Caco-2 (cell line): ENCODE measurements around the gene ZNF552. TPM values are rescaled to one million over a fixed set of nuclear protein-coding genes. Genes with fewer than 3 reads are reported as not detected.
"Not testable (repeated sequence)": the region's sequence is repeated elsewhere in the genome, so short reads cannot be mapped to it uniquely, and the experiment has no call there.

Experiments
- BruUV-seq: library from RNA; stranded (reverse); fragments of 400-500 nt; replicated peaks from 2 replicates; lab custom pipeline; 2021; lab: Mats Ljungman, UMichigan
- CTCF ChIA-PET: fragments of 300-600 bp; sonication (Branson Sonifier 250); formaldehyde crosslinking; loops from one replicate; lab custom pipeline; 2022; ENCODE audit warnings: antibody characterized with exemption; lab: Charles Lee
- POLR2A ChIA-PET: fragments of 300-600 bp; sonication (Branson Sonifier 250); formaldehyde crosslinking; loops from one replicate; lab custom pipeline; 2022; ENCODE audit warnings: antibody characterized with exemption; lab: Charles Lee
- DNase-seq, 2 experiments: peaks; one replicate each; pipeline versions ENCODE4 v3.0.0 to v3.0.0-alpha.2; 2020 to 2022
- H3K27me3 ChIP-seq: replicated peaks from 2 replicates; pipeline ENCODE4 v1.6.0; 2011; ENCODE audit warnings: low read length; ENCODE audit not compliant: control insufficient read depth, insufficient read depth
- H3K36me3 ChIP-seq: 2 replicates; pipeline ENCODE4 v1.5.1; 2011; ENCODE audit warnings: low read length; ENCODE audit not compliant: control insufficient read depth, insufficient read depth
- H3K4me1 ChIP-seq: fragments of 250-450 bp; sonication (Bioruptor Pico); 2 replicates; pipeline ENCODE4 v1.5.1; 2020; ENCODE audit warnings: mild to moderate bottlenecking
- H3K4me3 ChIP-seq: 2 replicates; pipeline ENCODE4 v1.5.1; 2011; ENCODE audit warnings: low read depth, mild to moderate bottlenecking, control low read depth, low read length
- H3K9me3 ChIP-seq: fragments of 250-450 bp; sonication (Bioruptor Pico); 2 replicates; pipeline ENCODE4 v1.5.1; 2020; ENCODE audit warnings: mild to moderate bottlenecking, moderate library complexity
- H3K27ac Mint-ChIP-seq: one replicate; pipeline ENCODE4 v1.8.0; 2022; ENCODE audit warnings: mixed read lengths; ENCODE audit not compliant: unreplicated experiment
- H3K27me3 Mint-ChIP-seq: one replicate; pipeline ENCODE4 v1.8.0; 2022; ENCODE audit warnings: mixed read lengths; ENCODE audit not compliant: insufficient read depth, unreplicated experiment
- H3K36me3 Mint-ChIP-seq: one replicate; pipeline ENCODE4 v1.8.0; 2022; ENCODE audit warnings: mild to moderate bottlenecking, mixed read lengths; ENCODE audit not compliant: insufficient read depth, unreplicated experiment
- H3K4me1 Mint-ChIP-seq: one replicate; pipeline ENCODE4 v1.8.0; 2022; ENCODE audit warnings: low read depth, mixed read lengths; ENCODE audit not compliant: unreplicated experiment
- H3K4me3 Mint-ChIP-seq: one replicate; pipeline ENCODE4 v1.8.0; 2022; ENCODE audit warnings: mild to moderate bottlenecking, moderate library complexity, mixed read lengths; ENCODE audit not compliant: unreplicated experiment
- H3K9me3 Mint-ChIP-seq: one replicate; pipeline ENCODE4 v1.8.0; 2022; ENCODE audit warnings: mixed read lengths; ENCODE audit not compliant: unreplicated experiment
- intact Hi-C: fragments of 100-400 bp; cut with micrococcal nuclease; formaldehyde crosslinking; loops from one replicate; pipeline ENCODE4 v1.10.0; 2022; ENCODE audit not compliant: unreplicated experiment
- total RNA-seq: library from RNA; stranded (reverse); gene quantifications from 2 replicates; pipeline ENCODE4 v1.2.3, GENCODE V29; 2022
- TF ChIP-seq, protein P1 (sequence below), 2 experiments: fragments of 200-600 bp in 1 of 2; IDR thresholded peaks; 1 replicate in 1 of 2; 2 replicates in 1 of 2; pipeline versions ENCODE4 v1.5.1 to v1.8.0; 2011 to 2022; ENCODE audit warnings: antibody characterized with exemption in 1 of 2, control low read depth in 1 of 2, inconsistent platforms in 1 of 2, low read depth in 1 of 2, low read length in 1 of 2, mild to moderate bottlenecking in 1 of 2, moderate library complexity in 1 of 2; ENCODE audit not compliant: insufficient read depth in 1 of 2, severe bottlenecking in 1 of 2, unreplicated experiment in 1 of 2

The ZNF552 gene
- total RNA-seq, 1 experiment from 2014 or later, result 48.2 TPM

DNA sequence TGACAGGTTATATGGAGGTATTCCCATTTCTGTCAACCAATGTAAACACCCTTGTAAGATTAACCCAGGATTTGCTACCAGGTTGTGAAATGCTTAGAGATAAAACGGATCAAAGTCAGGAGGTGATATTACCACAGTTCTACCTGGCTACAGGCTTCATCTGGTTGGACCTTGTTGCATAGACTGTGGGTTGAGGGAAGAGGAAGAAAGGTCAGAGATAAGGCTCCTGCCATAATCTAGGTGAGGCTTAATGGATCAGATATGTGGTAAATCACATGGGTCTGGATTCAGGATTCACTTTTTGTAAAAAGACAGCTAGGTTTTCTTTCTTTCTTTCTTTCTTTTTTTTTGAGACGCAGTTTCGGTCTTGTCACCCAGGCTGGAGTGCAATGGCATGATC lies 6.8 kb upstream of the ZNF552 start:
- intact Hi-C loops, CTCF ChIA-PET: not testable (repeated sequence)

DNA sequence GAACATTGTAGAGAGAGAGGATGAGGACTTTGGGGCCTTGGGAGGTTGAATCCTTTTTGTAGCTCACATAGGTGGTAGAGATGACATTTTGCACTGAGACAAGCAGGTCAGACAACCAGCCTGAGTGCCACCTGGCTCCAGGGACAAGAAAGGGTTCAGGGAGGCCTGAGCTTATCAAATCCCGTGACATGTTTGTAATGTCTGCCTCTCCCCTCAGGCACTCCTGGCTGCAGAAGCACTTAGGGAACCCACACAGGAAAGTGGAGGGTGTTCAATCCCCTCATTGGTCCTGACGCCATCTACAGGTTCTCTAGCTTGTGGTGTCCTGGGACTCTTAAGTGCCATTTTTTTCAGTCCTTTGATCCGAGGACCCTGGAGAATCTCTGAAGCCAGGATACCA lies 6.4 kb upstream of the ZNF552 start:
- H3K27me3 ChIP-seq, H3K9me3 ChIP-seq, BruUV-seq, intact Hi-C loops, H3K9me3 Mint-ChIP-seq, CTCF ChIA-PET, H3K27me3 Mint-ChIP-seq, POLR2A ChIA-PET, H3K4me3 ChIP-seq, H3K36me3 ChIP-seq: not testable (repeated sequence)
- peak overlapping the region; percentile 94 for H3K27ac Mint-ChIP-seq
- peaks cover 67% of the 10 kb centered on the region for H3K36me3 Mint-ChIP-seq
- peaks cover 52% of the 10 kb centered on the region for H3K4me1 Mint-ChIP-seq
- peaks cover 52% of the 10 kb centered on the region for H3K4me1 ChIP-seq
- H3K4me3 Mint-ChIP-seq, result peak overlapping the region; percentile 98
- peak; percentile 51 to 74 for DNase-seq

More for the DNA sequence above, 6.8 kb upstream of the ZNF552 start:
- H3K9me3 ChIP-seq, H3K27me3 ChIP-seq, H3K9me3 Mint-ChIP-seq, H3K27ac Mint-ChIP-seq, BruUV-seq, H3K27me3 Mint-ChIP-seq, H3K4me3 ChIP-seq, H3K36me3 ChIP-seq, POLR2A ChIA-PET: not testable (repeated sequence)
- peak; percentile 54 to 62 for DNase-seq
- Mint-ChIP-seq H3K36me3 (peaks cover 67% of the 10 kb centered on the region), H3K4me3 (peak overlapping the region; percentile 98), H3K4me1 (peaks cover 48% of the 10 kb centered on the region)
- H3K4me1 ChIP-seq, result peaks cover 48% of the 10 kb centered on the region

DNA sequence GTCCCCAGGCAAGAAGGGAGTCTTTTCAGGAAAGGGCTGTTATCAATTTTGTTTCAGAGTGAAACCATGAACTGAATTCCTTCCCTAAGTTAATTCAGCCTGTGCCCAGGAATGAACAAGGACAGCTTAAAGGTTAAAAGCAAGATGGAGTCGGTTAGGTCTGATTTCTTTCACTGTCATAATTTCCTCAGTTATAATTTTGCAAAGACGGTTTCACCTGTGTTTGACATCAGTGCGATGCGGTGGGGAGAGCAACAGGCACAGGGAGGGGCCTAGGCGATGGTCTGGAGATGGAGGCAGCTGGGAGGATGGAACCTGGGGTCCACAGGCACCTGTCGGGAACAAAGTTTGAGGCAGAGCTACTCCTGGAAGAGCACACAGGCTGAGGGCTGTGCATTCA lies 5.9 kb upstream of the ZNF552 start:
- H3K4me1 Mint-ChIP-seq, result peaks cover 57% of the 10 kb centered on the region
- no peaks in the 10 kb centered on the region for H3K27me3 Mint-ChIP-seq
- POLR2A ChIA-PET, result no interaction called here
- no peak for DNase-seq
- peaks cover 57% of the 10 kb centered on the region for H3K4me1 ChIP-seq
- H3K27ac Mint-ChIP-seq, result peak overlapping the region; percentile 94
- peak overlapping the region; percentile 48 for H3K4me3 ChIP-seq
- no peaks in the 10 kb centered on the region for H3K9me3 ChIP-seq
- H3K36me3 Mint-ChIP-seq, result peaks cover 67% of the 10 kb centered on the region
- peak overlapping the region; percentile 98 for H3K4me3 Mint-ChIP-seq
- CTCF ChIA-PET, result no interaction called here
- H3K27me3 ChIP-seq, result no peaks in the 10 kb centered on the region
- TF ChIP-seq, protein P1, sequence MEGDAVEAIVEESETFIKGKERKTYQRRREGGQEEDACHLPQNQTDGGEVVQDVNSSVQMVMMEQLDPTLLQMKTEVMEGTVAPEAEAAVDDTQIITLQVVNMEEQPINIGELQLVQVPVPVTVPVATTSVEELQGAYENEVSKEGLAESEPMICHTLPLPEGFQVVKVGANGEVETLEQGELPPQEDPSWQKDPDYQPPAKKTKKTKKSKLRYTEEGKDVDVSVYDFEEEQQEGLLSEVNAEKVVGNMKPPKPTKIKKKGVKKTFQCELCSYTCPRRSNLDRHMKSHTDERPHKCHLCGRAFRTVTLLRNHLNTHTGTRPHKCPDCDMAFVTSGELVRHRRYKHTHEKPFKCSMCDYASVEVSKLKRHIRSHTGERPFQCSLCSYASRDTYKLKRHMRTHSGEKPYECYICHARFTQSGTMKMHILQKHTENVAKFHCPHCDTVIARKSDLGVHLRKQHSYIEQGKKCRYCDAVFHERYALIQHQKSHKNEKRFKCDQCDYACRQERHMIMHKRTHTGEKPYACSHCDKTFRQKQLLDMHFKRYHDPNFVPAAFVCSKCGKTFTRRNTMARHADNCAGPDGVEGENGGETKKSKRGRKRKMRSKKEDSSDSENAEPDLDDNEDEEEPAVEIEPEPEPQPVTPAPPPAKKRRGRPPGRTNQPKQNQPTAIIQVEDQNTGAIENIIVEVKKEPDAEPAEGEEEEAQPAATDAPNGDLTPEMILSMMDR (IDR thresholded peaks at IDR 0.05; ENCODE audit: insufficient read depth in 1 of 2, low read depth in 1 of 2, low read length in 1 of 2, severe bottlenecking in 1 of 2, unreplicated experiment in 1 of 2), result no peak
- no TSS peak for BruUV-seq
- no peaks in the 10 kb centered on the region; the same call in 1 of the 2 replicates for H3K36me3 ChIP-seq
- H3K9me3 Mint-ChIP-seq, result no peaks in the 10 kb centered on the region
- intact Hi-C loops, result no loop called here

DNA sequence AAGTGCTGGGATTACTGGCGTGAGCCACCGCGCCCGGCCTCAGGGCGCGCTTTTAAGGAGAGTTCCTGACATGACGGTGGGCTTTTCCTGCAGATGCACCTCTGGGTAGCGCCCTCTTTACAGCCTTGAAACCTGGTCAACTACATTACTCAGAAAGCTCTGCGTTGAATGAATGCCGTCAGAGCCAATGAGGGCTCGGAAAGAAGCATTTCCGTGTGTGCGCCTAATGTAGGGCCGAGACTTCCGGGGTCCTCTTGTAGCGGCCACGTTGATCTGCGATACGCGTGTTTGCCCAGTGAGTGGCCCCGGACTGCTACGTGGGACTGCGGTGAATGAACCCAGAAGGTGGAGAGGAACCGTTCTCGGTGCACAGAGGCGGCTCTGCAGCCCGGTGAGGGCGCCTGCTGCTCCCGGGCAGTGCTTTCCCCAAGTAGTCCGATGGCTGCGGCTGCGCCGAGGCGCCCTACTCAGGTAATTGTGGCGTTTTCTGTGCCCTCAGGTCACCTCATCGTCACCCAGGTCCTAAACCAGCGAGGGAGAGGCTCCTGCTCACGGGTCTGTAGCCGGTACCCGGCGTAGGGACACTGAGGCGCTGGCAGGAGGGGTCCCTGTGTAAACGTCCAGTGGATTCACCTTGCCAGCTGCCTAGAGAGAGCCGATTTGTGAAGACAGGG lies 4.9 kb upstream of the ZNF552 start:
- Histone ChIP-seq H3K4me3 (peak overlapping the region; percentile 48), H3K36me3 (no peaks in the 10 kb centered on the region; the same call in 1 of the 2 replicates), H3K27me3 (no peaks in the 10 kb centered on the region), H3K9me3 (no peaks in the 10 kb centered on the region), H3K4me1 (peaks cover 59% of the 10 kb centered on the region)
- H3K36me3 Mint-ChIP-seq, result peaks cover 71% of the 10 kb centered on the region
- POLR2A ChIA-PET, result interaction anchor here (0.6 to 1.3 kb wide), 4 partner anchors 22 to 97 kb away, joined by 3 to 7 read pairs (median 6); partner anchors contain the start of genes ZNF417 and ZNF587
- TF ChIP-seq, protein P1 (IDR thresholded peaks at IDR 0.05; ENCODE audit: insufficient read depth in 1 of 2, low read depth in 1 of 2, low read length in 1 of 2, severe bottlenecking in 1 of 2, unreplicated experiment in 1 of 2), result peak in 1 of 2 experiments; percentile 16
- CTCF ChIA-PET, result interaction anchor here (0.6 to 1.3 kb wide), 4 partner anchors 11 to 239 kb away, joined by 3 to 13 read pairs (median 5); no protein-coding TSS in a partner anchor
- H3K9me3 Mint-ChIP-seq, result no peaks in the 10 kb centered on the region
- TSS peak; percentile 40 for BruUV-seq
- H3K4me1 Mint-ChIP-seq, result peaks cover 62% of the 10 kb centered on the region
- peak; percentile 89 to 95 for DNase-seq
- peak overlapping the region; percentile 94 for H3K27ac Mint-ChIP-seq
- intact Hi-C loops, result loop anchor here (10.0 kb wide), 1 partner anchor 95 kb away; the partner anchor contains the start of gene ZNF417
- no peaks in the 10 kb centered on the region for H3K27me3 Mint-ChIP-seq
- peak overlapping the region; percentile 98 for H3K4me3 Mint-ChIP-seq
